GM23338 (cell line): ENCODE measurements around the gene RNF34. TPM values are rescaled to one million over a fixed set of nuclear protein-coding genes. Genes with fewer than 3 reads are reported as not detected.
"Not testable (repeated sequence)": the region's sequence is repeated elsewhere in the genome, so short reads cannot be mapped to it uniquely, and the experiment has no call there.

Experiments
- ATAC-seq: fragments of 200-7000 bp; cut with Tn5 transposase; 3 replicates; pipeline ENCODE4 v1.9.1; 2020
- DNase-seq: peaks from one replicate; pipeline ENCODE4 v3.0.0-alpha.2; 2015; ENCODE audit warnings: low spot score
- H2AFZ ChIP-seq: fragments of 200-600 bp; sonication (generic); 2 replicates; pipeline ENCODE4 v1.8.0; 2016; ENCODE audit warnings: antibody characterized with exemption, mild to moderate bottlenecking, moderate library complexity
- H3F3A ChIP-seq: fragments of 200-600 bp; sonication (generic); replicated peaks from 2 replicates; pipeline ENCODE4 v1.8.0; 2017; ENCODE audit warnings: antibody characterized with exemption, mixed run types, low read depth
- H3K27ac ChIP-seq: fragments of 200-600 bp; sonication (generic); 2 replicates; pipeline ENCODE4 v1.6.1; 2016; ENCODE audit warnings: low read depth
- H3K27me3 ChIP-seq: fragments of 200-600 bp; sonication (generic); 2 replicates; pipeline ENCODE4 v1.8.0; 2016; ENCODE audit warnings: mild to moderate bottlenecking, mixed run types, moderate library complexity; ENCODE audit not compliant: insufficient read depth
- H3K36me3 ChIP-seq: fragments of 200-600 bp; sonication (generic); 2 replicates; pipeline ENCODE4 v1.8.0; 2016; ENCODE audit warnings: mild to moderate bottlenecking; ENCODE audit not compliant: insufficient read depth
- H3K4me1 ChIP-seq: fragments of 200-600 bp; sonication (generic); 2 replicates; pipeline ENCODE4 v1.8.0; 2016; ENCODE audit warnings: mild to moderate bottlenecking, moderate library complexity; ENCODE audit not compliant: insufficient read depth
- H3K4me2 ChIP-seq: fragments of 200-600 bp; sonication (generic); 2 replicates; pipeline ENCODE4 v1.7.1; 2017; ENCODE audit warnings: mixed run types
- H3K4me3 ChIP-seq: fragments of 200-600 bp; sonication (generic); 2 replicates; pipeline ENCODE4 v1.6.1; 2016; ENCODE audit warnings: mixed run types
- H3K79me2 ChIP-seq: fragments of 200-600 bp; sonication (generic); replicated peaks from 2 replicates; pipeline ENCODE4 v1.8.0; 2017; ENCODE audit warnings: mild to moderate bottlenecking; ENCODE audit not compliant: insufficient read depth
- H3K9me2 ChIP-seq: fragments of 200-600 bp; sonication (generic); 2 replicates; pipeline ENCODE4 v1.8.0; 2017; ENCODE audit not compliant: insufficient read depth
- H4K20me1 ChIP-seq: fragments of 200-600 bp; sonication (generic); replicated peaks from 2 replicates; pipeline ENCODE4 v1.8.0; 2017; ENCODE audit warnings: mild to moderate bottlenecking; ENCODE audit not compliant: insufficient read depth
- H3K27ac Mint-ChIP-seq: 2 replicates; pipeline ENCODE4 v1.8.0; 2020; ENCODE audit warnings: inconsistent platforms, mild to moderate bottlenecking, moderate library complexity, mixed read lengths
- H3K27me3 Mint-ChIP-seq: 3 replicates; pipeline ENCODE4 v1.8.0; 2022; ENCODE audit warnings: low read depth, mild to moderate bottlenecking, moderate library complexity, mixed read lengths, inconsistent platforms; ENCODE audit not compliant: insufficient read depth, poor library complexity
- H3K36me3 Mint-ChIP-seq: 3 replicates; pipeline ENCODE4 v1.8.0; 2021; ENCODE audit warnings: low read depth, mild to moderate bottlenecking, inconsistent platforms, moderate library complexity, mixed read lengths
- H3K4me1 Mint-ChIP-seq: 3 replicates; pipeline ENCODE4 v1.8.0; 2020; ENCODE audit warnings: mild to moderate bottlenecking, inconsistent platforms, mixed read lengths
- H3K4me3 Mint-ChIP-seq: 3 replicates; pipeline ENCODE4 v1.8.0; 2021; ENCODE audit warnings: moderate library complexity, mild to moderate bottlenecking, inconsistent platforms, mixed read lengths
- H3K9me3 Mint-ChIP-seq: 3 replicates; pipeline ENCODE4 v1.8.0; 2020; ENCODE audit warnings: moderate library complexity, mild to moderate bottlenecking, inconsistent platforms, mixed read lengths
- EZH2phosphoT487 ChIP-seq: fragments of 200-600 bp; sonication (generic); IDR thresholded peaks from one replicate; pipeline ENCODE4 v1.8.1; 2018; ENCODE audit warnings: antibody characterized with exemption; ENCODE audit not compliant: unreplicated experiment
- POLR2AphosphoS5 ChIP-seq: IDR thresholded peaks from 2 replicates; pipeline ENCODE4 v1.6.1; 2016; ENCODE audit warnings: antibody characterized with exemption, low read depth
- STAT1 ChIP-seq: IDR thresholded peaks from one replicate; pipeline ENCODE4 v1.6.1; 2016; ENCODE audit warnings: antibody characterized with exemption; ENCODE audit not compliant: unreplicated experiment
- ZNF114 ChIP-seq: fragments of 250-450 bp; sonication (Bioruptor Pico); IDR thresholded peaks from 2 replicates; pipeline ENCODE4 v1.5.0; 2020; ENCODE audit warnings: mild to moderate bottlenecking, moderate library complexity
- ZNF331 ChIP-seq: fragments of 250-450 bp; sonication (Bioruptor Pico); IDR thresholded peaks from 2 replicates; pipeline ENCODE4 v1.5.0; 2020; ENCODE audit warnings: low read depth, mild to moderate bottlenecking, moderate library complexity
- polyA plus RNA-seq: library from polyadenylated mRNA; unstranded; fragments of >200 nt; fragmentation: Nextera tagmentation; extraction: Ambion mirVana; gene quantifications from 2 replicates; pipeline ENCODE4 v1.2.1, GENCODE V29; 2016
- total RNA-seq: library from RNA; depleted of rRNA; stranded (reverse); fragments of >200 nt; shearing (Covaris generic); gene quantifications from 2 replicates; pipeline ENCODE4 v1.2.3, GENCODE V29; 2014
- TF ChIP-seq, protein P1 (sequence below), 2 experiments: fragments of 200-600 bp in 1 of 2; sonication (generic) in 1 of 2; conservative IDR thresholded peaks; 2 replicates each; pipeline versions ENCODE4 v1.5.1 to v1.6.1; 2016 to 2017; ENCODE audit warnings: antibody characterized with exemption in 2 of 2, low read depth in 2 of 2, mild to moderate bottlenecking in 2 of 2, moderate library complexity in 1 of 2

RNF34 gene
- total and polyA plus RNA-seq, 2 experiments from 2014 or later: 47.2 to 63.3 TPM

DNA sequence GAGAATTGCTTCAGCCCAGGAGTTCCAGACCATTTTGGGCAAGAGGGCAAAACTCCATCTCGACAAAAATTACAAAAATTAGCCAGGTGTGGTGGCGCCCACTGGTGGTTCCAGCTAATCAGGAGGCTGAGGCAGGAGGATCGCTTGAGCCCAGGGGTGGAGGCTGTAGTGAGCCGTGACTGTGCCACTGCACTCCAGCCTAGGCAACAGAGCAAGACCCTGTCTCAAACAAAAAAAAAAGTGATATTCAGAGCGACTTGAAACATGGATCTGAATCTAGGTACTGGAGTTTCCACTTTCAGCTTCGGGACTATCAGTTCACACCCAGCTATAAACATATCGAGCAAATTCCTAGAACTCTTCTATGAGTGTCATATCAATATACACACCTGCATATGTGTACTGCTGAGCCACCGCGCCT, 16.3 kb upstream of the RNF34 start:
- no peaks in the 10 kb centered on the region for H3K79me2 ChIP-seq
- H3K4me3 ChIP-seq: no peak overlapping the region
- no peaks in the 10 kb centered on the region for H3K4me1 Mint-ChIP-seq
- no peaks in the 10 kb centered on the region for H4K20me1 ChIP-seq
- H2AFZ ChIP-seq: no peak overlapping the region
- H3K4me1 ChIP-seq: no peaks in the 10 kb centered on the region
- no peaks in the 10 kb centered on the region for H3K36me3 ChIP-seq
- ATAC-seq (no peak), DNase-seq (no peak)
- H3K27ac ChIP-seq: no peak overlapping the region
- no peak overlapping the region for H3K4me3 Mint-ChIP-seq
- H3K27ac Mint-ChIP-seq: no peak overlapping the region
- no peaks in the 10 kb centered on the region for H3K36me3 Mint-ChIP-seq
- H3K27me3 Mint-ChIP-seq: peaks cover 3% of the 10 kb centered on the region
- H3K27me3 ChIP-seq: no peaks in the 10 kb centered on the region
- H3K4me2 ChIP-seq: no peak overlapping the region
- H3K9me3 Mint-ChIP-seq: no peaks in the 10 kb centered on the region; the same call in 2 of the 3 replicates
- TF ChIP-seq STAT1: no peak
- TF ChIP-seq, protein P1, sequence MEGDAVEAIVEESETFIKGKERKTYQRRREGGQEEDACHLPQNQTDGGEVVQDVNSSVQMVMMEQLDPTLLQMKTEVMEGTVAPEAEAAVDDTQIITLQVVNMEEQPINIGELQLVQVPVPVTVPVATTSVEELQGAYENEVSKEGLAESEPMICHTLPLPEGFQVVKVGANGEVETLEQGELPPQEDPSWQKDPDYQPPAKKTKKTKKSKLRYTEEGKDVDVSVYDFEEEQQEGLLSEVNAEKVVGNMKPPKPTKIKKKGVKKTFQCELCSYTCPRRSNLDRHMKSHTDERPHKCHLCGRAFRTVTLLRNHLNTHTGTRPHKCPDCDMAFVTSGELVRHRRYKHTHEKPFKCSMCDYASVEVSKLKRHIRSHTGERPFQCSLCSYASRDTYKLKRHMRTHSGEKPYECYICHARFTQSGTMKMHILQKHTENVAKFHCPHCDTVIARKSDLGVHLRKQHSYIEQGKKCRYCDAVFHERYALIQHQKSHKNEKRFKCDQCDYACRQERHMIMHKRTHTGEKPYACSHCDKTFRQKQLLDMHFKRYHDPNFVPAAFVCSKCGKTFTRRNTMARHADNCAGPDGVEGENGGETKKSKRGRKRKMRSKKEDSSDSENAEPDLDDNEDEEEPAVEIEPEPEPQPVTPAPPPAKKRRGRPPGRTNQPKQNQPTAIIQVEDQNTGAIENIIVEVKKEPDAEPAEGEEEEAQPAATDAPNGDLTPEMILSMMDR (conservative IDR thresholded peaks at IDR 0.05; ENCODE audit: low read depth in 2 of 2): peak; percentile 42 to 46
- no peaks in the 10 kb centered on the region for H3K9me2 ChIP-seq
- no peaks in the 10 kb centered on the region for H3F3A ChIP-seq

DNA sequence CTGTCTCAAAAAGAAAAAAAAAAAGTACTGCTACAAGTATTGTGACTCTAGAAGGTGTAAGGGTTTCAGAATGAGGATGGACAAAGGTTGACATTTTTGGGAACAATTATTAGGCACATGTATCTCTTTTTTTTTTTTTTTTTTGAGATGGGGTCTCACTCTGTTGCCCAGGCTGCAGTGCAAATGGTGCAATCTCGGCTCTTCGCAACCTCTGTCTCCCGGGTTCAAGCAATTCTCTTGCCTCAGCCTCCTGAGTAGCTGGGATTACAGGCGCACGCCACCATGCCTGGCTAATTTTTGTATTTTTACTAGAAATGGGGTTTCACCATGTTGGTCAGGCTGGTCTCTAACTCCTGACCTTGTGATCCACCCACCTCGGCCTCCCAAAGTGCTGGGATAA, 15.0 kb upstream of the RNF34 start:
- DNase-seq, ATAC-seq: not testable (repeated sequence)

DNA sequence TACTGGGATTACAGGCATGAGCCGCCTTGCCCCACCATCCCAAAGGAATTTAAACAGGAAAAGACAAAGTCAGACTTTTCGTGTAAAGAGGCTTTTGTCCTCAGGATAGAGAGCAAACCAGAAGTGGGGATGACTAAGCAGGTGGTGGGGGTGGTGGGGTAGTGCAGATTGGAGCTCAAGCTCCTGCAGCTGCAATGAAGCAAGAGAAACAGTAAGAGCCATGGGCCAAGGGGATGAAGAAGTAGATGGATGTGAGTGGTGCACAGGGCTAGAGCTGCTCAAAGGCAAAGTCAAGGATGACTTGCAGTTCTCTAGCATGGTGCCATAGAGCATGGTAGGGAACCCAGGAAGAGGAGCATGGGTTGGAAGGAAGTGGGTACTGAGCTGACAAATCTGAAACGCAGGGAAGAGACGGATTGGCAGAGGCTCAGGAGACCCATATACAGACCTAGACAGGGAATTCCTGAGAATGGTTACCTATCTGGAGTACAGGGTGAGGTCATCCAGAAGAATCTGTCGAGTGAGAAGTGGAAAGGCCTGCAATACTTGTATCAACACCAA, 11.4 kb upstream of the RNF34 start:
- no peak overlapping the region for H3K4me2 ChIP-seq
- TF ChIP-seq POLR2AphosphoS5 (no peak), ZNF114 (CRISPR knock-in tag) (no peak), EZH2phosphoT487 (no peak), ZNF331 (CRISPR knock-in tag) (no peak)
- H3K9me2 ChIP-seq: no peaks in the 10 kb centered on the region
- ATAC-seq (no peak), DNase-seq (no peak)
- H3F3A ChIP-seq: no peaks in the 10 kb centered on the region
- H3K27ac Mint-ChIP-seq: no peak overlapping the region
- no peak overlapping the region for H3K4me3 Mint-ChIP-seq
- H3K9me3 Mint-ChIP-seq: no peaks in the 10 kb centered on the region
- no peaks in the 10 kb centered on the region for H3K79me2 ChIP-seq
- H3K27ac ChIP-seq: no peak overlapping the region
- H3K27me3 Mint-ChIP-seq: peaks cover 7% of the 10 kb centered on the region
- no peak overlapping the region for H3K4me3 ChIP-seq
- H3K27me3 ChIP-seq: no peaks in the 10 kb centered on the region
- no peaks in the 10 kb centered on the region for H3K4me1 Mint-ChIP-seq
- no peaks in the 10 kb centered on the region for H3K36me3 Mint-ChIP-seq
- no peaks in the 10 kb centered on the region for H4K20me1 ChIP-seq
- no peaks in the 10 kb centered on the region for H3K4me1 ChIP-seq
- H3K36me3 ChIP-seq: no peaks in the 10 kb centered on the region
- H2AFZ ChIP-seq: peak overlapping the region; percentile 72

More for the DNA sequence above, 15.0 kb upstream of the RNF34 start:
- H3K27me3 Mint-ChIP-seq, H3F3A ChIP-seq, H3K4me3 Mint-ChIP-seq, H3K27me3 ChIP-seq, H3K27ac Mint-ChIP-seq, H3K4me3 ChIP-seq, H4K20me1 ChIP-seq, H3K4me1 Mint-ChIP-seq, H3K36me3 ChIP-seq, H2AFZ ChIP-seq, H3K79me2 ChIP-seq, H3K4me2 ChIP-seq, H3K9me2 ChIP-seq, H3K9me3 Mint-ChIP-seq, H3K36me3 Mint-ChIP-seq, H3K4me1 ChIP-seq, H3K27ac ChIP-seq: not testable (repeated sequence)
